ENCODE measurements around the gene GLDC.

GRCh38 chr9:6633378-6633777 is 12.2 kb downstream of the GLDC start:
- TF ChIP-seq CTCF (IDR thresholded peaks at IDR 0.05) (no peak), POLR2A (IDR thresholded peaks at IDR 0.05) (no peak)
